Keratinocyte (primary cell): ENCODE data around the gene CCDC102A.

Experiments
- EZH2 ChIP-seq: IDR thresholded peaks from one replicate; pipeline ENCODE4 v1.6.1; 2012; ENCODE audit warnings: inconsistent platforms, mild to moderate bottlenecking, low read length, moderate library complexity
- TF ChIP-seq, protein P1 (sequence below), 3 experiments: IDR thresholded peaks in 1 of 3; conservative IDR thresholded peaks in 1 of 3; optimal IDR thresholded peaks in 1 of 3; 2 replicates in 2 of 3; 3 replicates in 1 of 3; pipeline versions ENCODE3 to v1.5.1; 2011; ENCODE audit warnings: low read length in 3 of 3, mild to moderate bottlenecking in 3 of 3, moderate library complexity in 2 of 3, control low read depth in 1 of 3, inconsistent platforms in 1 of 3; ENCODE audit not compliant: insufficient read depth in 2 of 3; ENCODE audit errors: extremely low read depth in 1 of 3

DNA sequence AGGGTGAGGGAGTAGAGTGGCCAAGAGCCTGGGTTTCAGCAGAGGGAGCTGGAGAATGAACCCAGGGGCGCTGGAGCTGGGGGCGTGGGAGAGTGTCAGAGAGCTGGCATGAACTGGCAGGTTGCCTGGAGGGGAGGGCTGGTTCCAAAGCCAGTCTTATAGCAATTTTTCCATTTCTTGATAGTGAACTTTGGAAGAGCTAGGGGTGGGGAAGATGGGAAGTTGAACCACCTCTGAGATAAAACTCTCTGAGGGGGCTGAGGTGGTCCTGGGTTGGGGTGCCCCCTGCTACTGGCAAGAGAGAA is 42.9 kb upstream of the CCDC102A start:
- TF ChIP-seq, protein P1, sequence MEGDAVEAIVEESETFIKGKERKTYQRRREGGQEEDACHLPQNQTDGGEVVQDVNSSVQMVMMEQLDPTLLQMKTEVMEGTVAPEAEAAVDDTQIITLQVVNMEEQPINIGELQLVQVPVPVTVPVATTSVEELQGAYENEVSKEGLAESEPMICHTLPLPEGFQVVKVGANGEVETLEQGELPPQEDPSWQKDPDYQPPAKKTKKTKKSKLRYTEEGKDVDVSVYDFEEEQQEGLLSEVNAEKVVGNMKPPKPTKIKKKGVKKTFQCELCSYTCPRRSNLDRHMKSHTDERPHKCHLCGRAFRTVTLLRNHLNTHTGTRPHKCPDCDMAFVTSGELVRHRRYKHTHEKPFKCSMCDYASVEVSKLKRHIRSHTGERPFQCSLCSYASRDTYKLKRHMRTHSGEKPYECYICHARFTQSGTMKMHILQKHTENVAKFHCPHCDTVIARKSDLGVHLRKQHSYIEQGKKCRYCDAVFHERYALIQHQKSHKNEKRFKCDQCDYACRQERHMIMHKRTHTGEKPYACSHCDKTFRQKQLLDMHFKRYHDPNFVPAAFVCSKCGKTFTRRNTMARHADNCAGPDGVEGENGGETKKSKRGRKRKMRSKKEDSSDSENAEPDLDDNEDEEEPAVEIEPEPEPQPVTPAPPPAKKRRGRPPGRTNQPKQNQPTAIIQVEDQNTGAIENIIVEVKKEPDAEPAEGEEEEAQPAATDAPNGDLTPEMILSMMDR (optimal IDR thresholded peaks at IDR 0.05 in 1 of 3, IDR thresholded peaks at IDR 0.05 in 1 of 3, conservative IDR thresholded peaks at IDR 0.05 in 1 of 3; ENCODE audit: extremely low read depth in 1 of 3, insufficient read depth in 2 of 3, low read length in 3 of 3): no peak
- TF ChIP-seq EZH2: no peak
